ENCODE results near the gene ASB2.

Gene ASB2

GRCh38 chr14:93912782-93913181 lies 63.6 kb downstream of the ASB2 start:
- TF ChIP-seq CTCF (IDR thresholded peaks at IDR 0.05; ENCODE audit: insufficient read depth, low read length, missing control alignments), result no peak
- no peak overlapping the region for H3K4me3 ChIP-seq (ENCODE audit: low read depth, low read length)
- POLR2A ChIA-PET, result no interaction called here
- CTCF ChIA-PET, result interaction anchor here (3.2 kb wide), 1 partner anchor 26 kb away, joined by 13 read pairs; no protein-coding TSS in a partner anchor
- no peak for DNase-seq (ENCODE audit: low read depth, low spot score)

GRCh38 chr14:93911975-93912615 lies 64.3 kb downstream of the ASB2 start:
- no peak for DNase-seq (ENCODE audit: low read depth, low spot score)
- CTCF ChIA-PET, result interaction anchor here (3.2 kb wide), 1 partner anchor 27 kb away, joined by 13 read pairs; no protein-coding TSS in a partner anchor
- no peak overlapping the region for H3K4me3 ChIP-seq (ENCODE audit: low read depth, low read length)
- POLR2A ChIA-PET, result no interaction called here
- TF ChIP-seq CTCF (IDR thresholded peaks at IDR 0.05; ENCODE audit: insufficient read depth, low read length, missing control alignments), result no peak

- CTCF ChIA-PET, result interaction anchor here (1.3 kb wide), 1 partner anchor 25 kb away, joined by 4 read pairs; no protein-coding TSS in a partner anchor
Measured at GRCh38 chr14:93909429-93910128, 66.8 kb downstream of the ASB2 start.

GRCh38 chr14:93906341-93907329 lies 69.7 kb downstream of the ASB2 start:
- no peak for DNase-seq (ENCODE audit: low read depth, low spot score)
- H3K4me3 ChIP-seq (ENCODE audit: low read depth, low read length), result no peak overlapping the region
- TF ChIP-seq CTCF (IDR thresholded peaks at IDR 0.05; ENCODE audit: insufficient read depth, low read length, missing control alignments), result peak; percentile 73
- ChIA-PET POLR2A (no interaction called here), CTCF (interaction anchor here (0.7 to 1.4 kb wide), 5 partner anchors 9 to 252 kb away, joined by 3 to 5 read pairs (median 3); no protein-coding TSS in a partner anchor)

More at GRCh38 chr14:93909429-93910128, 66.8 kb downstream of the ASB2 start:
- POLR2A ChIA-PET, result no interaction called here
- no peak for DNase-seq (ENCODE audit: low read depth, low spot score)
- no peak for TF ChIP-seq CTCF (IDR thresholded peaks at IDR 0.05; ENCODE audit: insufficient read depth, low read length, missing control alignments)
- H3K4me3 ChIP-seq (ENCODE audit: low read depth, low read length), result no peak overlapping the region

GRCh38 chr14:93905623-93906022 lies 70.7 kb downstream of the ASB2 start:
- CTCF ChIA-PET, result interaction anchor here (1.0 to 1.6 kb wide), 4 partner anchors 10 to 251 kb away, joined by 4 to 9 read pairs (median 4); no protein-coding TSS in a partner anchor
- POLR2A ChIA-PET, result no interaction called here

More at GRCh38 chr14:93905623-93906022, 70.7 kb downstream of the ASB2 start:
- no peak for DNase-seq (ENCODE audit: low read depth, low spot score)
- no peak overlapping the region for H3K4me3 ChIP-seq (ENCODE audit: low read depth, low read length)
- TF ChIP-seq CTCF (IDR thresholded peaks at IDR 0.05; ENCODE audit: insufficient read depth, low read length, missing control alignments), result no peak

Measured in AG04449 (cell line).